HuH-7 (cell line): ENCODE results near the gene ATP6V1C2.

Experiments
- DNase-seq: peaks from one replicate; pipeline ENCODE4 v3.0.0; 2011; ENCODE audit warnings: low spot score

Gene ATP6V1C2

GRCh38 chr2:10732924-10733565 is 11.6 kb downstream of the ATP6V1C2 start:
- no peak for DNase-seq

- no peak for DNase-seq
Measured at GRCh38 chr2:10733566-10733925, 12.1 kb downstream of the ATP6V1C2 start.

GRCh38 chr2:10733980-10734379 is 12.6 kb downstream of the ATP6V1C2 start:
- DNase-seq: no peak

GRCh38 chr2:10738192-10738591 is 16.8 kb downstream of the ATP6V1C2 start:
- no peak for DNase-seq

- peak; percentile 61 for DNase-seq
Measured at GRCh38 chr2:10740226-10740625, 18.8 kb downstream of the ATP6V1C2 start.

GRCh38 chr2:10741139-10741538 is 19.7 kb downstream of the ATP6V1C2 start:
- DNase-seq: no peak

GRCh38 chr2:10742666-10743065 is 21.2 kb downstream of the ATP6V1C2 start:
- DNase-seq: no peak

GRCh38 chr2:10750610-10751009 is 29.2 kb downstream of the ATP6V1C2 start:
- no peak for DNase-seq

GRCh38 chr2:10752236-10752635 is 30.8 kb downstream of the ATP6V1C2 start:
- DNase-seq: no peak

- DNase-seq: no peak
Measured at GRCh38 chr2:10753156-10753555, 31.7 kb downstream of the ATP6V1C2 start.

GRCh38 chr2:10753876-10754275 is 32.4 kb downstream of the ATP6V1C2 start:
- DNase-seq: no peak

GRCh38 chr2:10755621-10756020 is 34.2 kb downstream of the ATP6V1C2 start:
- DNase-seq: no peak

- no peak for DNase-seq
Measured at GRCh38 chr2:10757814-10758286, 36.4 kb downstream of the ATP6V1C2 start.

- no peak for DNase-seq
Measured at GRCh38 chr2:10759151-10759714, 37.8 kb downstream of the ATP6V1C2 start.

GRCh38 chr2:10760794-10761504 is 39.5 kb downstream of the ATP6V1C2 start:
- no peak for DNase-seq

- DNase-seq: no peak
Measured at GRCh38 chr2:10761591-10761990, 40.2 kb downstream of the ATP6V1C2 start.

- DNase-seq: no peak
Measured at GRCh38 chr2:10762651-10763460, 41.4 kb downstream of the ATP6V1C2 start.

GRCh38 chr2:10763461-10763800 is 42.0 kb downstream of the ATP6V1C2 start:
- DNase-seq: no peak

- no peak for DNase-seq
Measured at GRCh38 chr2:10764096-10764785, 42.8 kb downstream of the ATP6V1C2 start.

- DNase-seq: no peak
Measured at GRCh38 chr2:10764896-10765295, 43.5 kb downstream of the ATP6V1C2 start.

GRCh38 chr2:10765461-10765860 is 44.0 kb downstream of the ATP6V1C2 start:
- no peak for DNase-seq

GRCh38 chr2:10765914-10766313 is 44.5 kb downstream of the ATP6V1C2 start:
- DNase-seq: no peak
